K562 treated with DMSO at 1 percent for 4 hours (cell line): ENCODE measurements around the gene MOSPD2. TPM values are rescaled to one million over a fixed set of nuclear protein-coding genes. Genes with fewer than 3 reads are reported as not detected.

Experiments used
- total RNA-seq: library from RNA; unstranded; fragments of 300-600 nt; gene quantifications from 2 replicates; pipeline ENCODE4 v1.2.3, GENCODE V29; 2022; ENCODE audit not compliant: insufficient read depth

The MOSPD2 gene
- 8.4 and 9.3 TPM in 2 replicates for total RNA-seq

DNA sequence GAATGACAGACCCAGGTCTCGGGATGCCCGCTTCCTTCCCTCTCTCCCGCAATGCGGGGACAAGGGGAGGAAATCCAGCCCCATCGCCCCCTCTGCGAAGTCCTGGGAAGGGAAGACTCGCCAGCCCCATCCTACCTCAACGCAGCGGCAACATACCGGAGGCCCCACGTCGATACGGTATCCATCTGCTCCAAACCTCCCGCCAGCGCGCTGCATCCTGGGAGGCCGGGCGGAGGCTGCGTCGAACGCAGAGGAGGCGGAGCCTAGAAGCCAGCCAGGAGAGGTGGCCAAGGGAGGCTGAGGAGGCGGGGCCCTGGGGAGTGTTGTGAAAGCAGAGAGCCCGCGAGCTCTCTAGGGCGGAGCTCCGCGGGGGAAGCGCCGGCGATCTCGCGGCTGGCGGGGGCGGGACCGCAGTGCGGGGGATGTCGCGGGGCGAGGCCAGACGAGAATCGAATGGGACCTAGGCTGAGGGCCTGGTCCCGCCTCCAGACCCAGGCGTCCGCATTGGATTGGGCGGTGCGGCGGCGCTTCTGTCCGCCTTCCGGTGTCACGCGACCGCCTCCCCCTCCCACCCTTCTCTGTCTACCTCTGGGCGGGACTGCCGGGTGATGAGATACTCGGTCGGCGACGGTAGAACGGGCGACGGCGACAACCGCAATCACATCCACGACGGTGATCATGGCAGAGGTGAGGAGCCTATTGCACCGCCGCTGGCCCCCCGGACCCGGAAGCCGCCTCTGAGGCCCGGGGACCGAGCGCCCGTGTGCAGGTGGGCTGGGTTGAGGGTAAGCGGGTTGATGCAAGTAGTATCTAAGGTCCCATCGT lies at the start of gene MOSPD2, which contains the start of gene FANCB:
Gene MOSPD2 (plus strand): TSS at position 571 of the 825 bp plus-strand sequence. CDS start 108 bp downstream, at position 679.
Gene FANCB (minus strand): TSS at position 219 of the 825 bp plus-strand sequence. CDS start 7,559 bp downstream, outside the sequence.

Other genes with a start within 250 kb of the MOSPD2 start
- gene FANCB, start 352 bp upstream of the MOSPD2 start, total RNA-seq, result 3.2 and 3.8 TPM in 2 replicates